ENCODE results near the gene IFT88.
"Not testable (repeated sequence)": the region's sequence is repeated elsewhere in the genome, so short reads cannot be mapped to it uniquely, and the experiment has no call there.

The IFT88 gene

GRCh38 chr13:20633802-20634201, 66.8 kb downstream of the IFT88 start:
- no peak for DNase-seq (ENCODE audit: low spot score)

GRCh38 chr13:20636079-20636478, 69.1 kb downstream of the IFT88 start:
- DNase-seq (ENCODE audit: low spot score): no peak

- DNase-seq (ENCODE audit: low spot score): no peak
These were observed 70.9 kb downstream of the IFT88 start for GRCh38 chr13:20637811-20638210.

- no peak for DNase-seq (ENCODE audit: low spot score)
These were observed 80.8 kb downstream of the IFT88 start for GRCh38 chr13:20647758-20648157.

GRCh38 chr13:20652946-20653345, 86.0 kb downstream of the IFT88 start:
- no peak for DNase-seq (ENCODE audit: low spot score)

- no peak for DNase-seq (ENCODE audit: low spot score)
These were observed 87.2 kb downstream of the IFT88 start for GRCh38 chr13:20654156-20654555.

- DNase-seq (ENCODE audit: low spot score): no peak
These were observed 91.6 kb downstream of the IFT88 start for GRCh38 chr13:20658451-20659040.

- no peak for DNase-seq (ENCODE audit: low spot score)
These were observed 97.4 kb downstream of the IFT88 start for GRCh38 chr13:20664351-20664750.

- DNase-seq (ENCODE audit: low spot score): no peak
These were observed 100.0 kb downstream of the IFT88 start for GRCh38 chr13:20666948-20667347.

- no peak for DNase-seq (ENCODE audit: low spot score)
These were observed 101.0 kb downstream of the IFT88 start for GRCh38 chr13:20667857-20668437.

- no peak for DNase-seq (ENCODE audit: low spot score)
These were observed 102.2 kb downstream of the IFT88 start for GRCh38 chr13:20669162-20669561.

- no peak for DNase-seq (ENCODE audit: low spot score)
These were observed 104.8 kb downstream of the IFT88 start for GRCh38 chr13:20671789-20672188.

GRCh38 chr13:20672772-20673171, 105.8 kb downstream of the IFT88 start:
- no peak for DNase-seq (ENCODE audit: low spot score)

- DNase-seq (ENCODE audit: low spot score): no peak
These were observed 106.8 kb downstream of the IFT88 start for GRCh38 chr13:20673715-20674114.

GRCh38 chr13:20676213-20676612, 109.3 kb downstream of the IFT88 start:
- no peak for DNase-seq (ENCODE audit: low spot score)

- DNase-seq (ENCODE audit: low spot score): not testable (repeated sequence)
These were observed 111.6 kb downstream of the IFT88 start for GRCh38 chr13:20678606-20679005.

GRCh38 chr13:20679879-20680278, 112.9 kb downstream of the IFT88 start:
- no peak for DNase-seq (ENCODE audit: low spot score)

GRCh38 chr13:20680416-20681080, 113.6 kb downstream of the IFT88 start:
- DNase-seq (ENCODE audit: low spot score): no peak

- DNase-seq (ENCODE audit: low spot score): not testable (repeated sequence)
These were observed 114.5 kb downstream of the IFT88 start for GRCh38 chr13:20681481-20681880.

GRCh38 chr13:20682061-20682460, 115.1 kb downstream of the IFT88 start:
- DNase-seq (ENCODE audit: low spot score): no peak

- no peak for DNase-seq (ENCODE audit: low spot score)
These were observed 117.1 kb downstream of the IFT88 start for GRCh38 chr13:20684041-20684440.

GRCh38 chr13:20684546-20684945, 117.6 kb downstream of the IFT88 start:
- no peak for DNase-seq (ENCODE audit: low spot score)

GRCh38 chr13:20685092-20685491, 118.1 kb downstream of the IFT88 start:
- DNase-seq (ENCODE audit: low spot score): no peak

- no peak for DNase-seq (ENCODE audit: low spot score)
These were observed 119.2 kb downstream of the IFT88 start for GRCh38 chr13:20686167-20686566.
